Measurements from ENCODE around the gene SLIT1.

The SLIT1 gene

DNA sequence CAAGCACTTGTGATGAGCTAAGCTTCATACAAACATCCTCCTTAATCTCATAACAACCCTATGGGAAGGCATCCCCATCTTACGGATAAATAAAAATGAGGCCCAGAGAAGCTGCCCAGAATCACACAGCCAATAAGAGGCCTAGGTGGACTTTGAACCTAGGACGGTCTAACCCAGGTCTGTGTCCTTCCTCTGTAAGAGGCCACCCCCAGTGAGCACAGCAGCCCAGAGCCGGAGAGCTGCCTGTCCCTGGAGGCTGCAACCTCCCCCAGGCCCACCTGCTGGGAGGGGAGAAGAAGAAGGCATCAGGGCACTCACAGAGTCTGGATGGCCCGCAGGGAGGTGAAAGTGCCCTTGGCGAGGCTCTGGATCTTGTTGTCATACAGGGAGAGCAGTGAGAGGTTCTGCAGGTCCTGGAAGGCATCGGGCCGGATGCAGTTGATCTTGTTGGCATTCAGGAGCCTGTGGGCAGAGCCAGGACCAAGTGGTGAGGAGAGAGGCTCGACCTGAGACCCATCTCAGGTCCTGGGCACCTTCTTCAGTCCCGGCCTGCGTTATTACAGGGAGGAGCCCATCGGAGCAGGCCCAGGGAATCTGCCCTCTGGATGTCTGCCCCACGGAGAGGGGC, 129.6 kb downstream of the SLIT1 start:
- DNase-seq (ENCODE audit: low read depth): no peak
- H3K4me3 ChIP-seq (ENCODE audit: low read depth, low read length): no peak overlapping the region
- in situ Hi-C loops (cut with HindIII; ENCODE audit: low sequenced_read_pairs): no loop called here
- TF ChIP-seq, protein P1, sequence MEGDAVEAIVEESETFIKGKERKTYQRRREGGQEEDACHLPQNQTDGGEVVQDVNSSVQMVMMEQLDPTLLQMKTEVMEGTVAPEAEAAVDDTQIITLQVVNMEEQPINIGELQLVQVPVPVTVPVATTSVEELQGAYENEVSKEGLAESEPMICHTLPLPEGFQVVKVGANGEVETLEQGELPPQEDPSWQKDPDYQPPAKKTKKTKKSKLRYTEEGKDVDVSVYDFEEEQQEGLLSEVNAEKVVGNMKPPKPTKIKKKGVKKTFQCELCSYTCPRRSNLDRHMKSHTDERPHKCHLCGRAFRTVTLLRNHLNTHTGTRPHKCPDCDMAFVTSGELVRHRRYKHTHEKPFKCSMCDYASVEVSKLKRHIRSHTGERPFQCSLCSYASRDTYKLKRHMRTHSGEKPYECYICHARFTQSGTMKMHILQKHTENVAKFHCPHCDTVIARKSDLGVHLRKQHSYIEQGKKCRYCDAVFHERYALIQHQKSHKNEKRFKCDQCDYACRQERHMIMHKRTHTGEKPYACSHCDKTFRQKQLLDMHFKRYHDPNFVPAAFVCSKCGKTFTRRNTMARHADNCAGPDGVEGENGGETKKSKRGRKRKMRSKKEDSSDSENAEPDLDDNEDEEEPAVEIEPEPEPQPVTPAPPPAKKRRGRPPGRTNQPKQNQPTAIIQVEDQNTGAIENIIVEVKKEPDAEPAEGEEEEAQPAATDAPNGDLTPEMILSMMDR (IDR thresholded peaks at IDR 0.05; ENCODE audit: low read depth, low read length, missing control alignments): no peak

DNA sequence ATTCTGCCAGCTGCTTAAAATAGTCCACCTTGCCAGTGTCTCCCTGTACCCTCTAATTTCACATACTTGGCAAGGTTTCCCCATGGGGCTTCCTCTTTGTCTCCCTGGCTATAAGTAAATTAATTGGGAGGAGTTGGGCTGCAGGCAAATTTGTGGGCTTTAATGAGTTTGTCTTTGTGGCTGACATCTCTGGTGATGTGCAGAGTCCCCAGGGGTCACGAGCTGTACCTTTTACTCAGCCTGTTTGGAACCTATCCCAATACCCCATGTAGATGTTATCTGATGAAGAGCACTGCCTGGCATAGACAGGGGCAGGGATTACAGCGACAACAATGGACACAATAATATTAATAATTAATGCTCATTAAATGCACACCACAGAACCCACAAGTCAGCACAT, 132.5 kb downstream of the SLIT1 start:
- H3K4me3 ChIP-seq (ENCODE audit: low read depth, low read length): no peak overlapping the region
- TF ChIP-seq, protein P1 (IDR thresholded peaks at IDR 0.05; ENCODE audit: low read depth, low read length, missing control alignments): no peak
- in situ Hi-C loops (cut with HindIII; ENCODE audit: low sequenced_read_pairs): no loop called here
- no peak for DNase-seq (ENCODE audit: low read depth)

DNA sequence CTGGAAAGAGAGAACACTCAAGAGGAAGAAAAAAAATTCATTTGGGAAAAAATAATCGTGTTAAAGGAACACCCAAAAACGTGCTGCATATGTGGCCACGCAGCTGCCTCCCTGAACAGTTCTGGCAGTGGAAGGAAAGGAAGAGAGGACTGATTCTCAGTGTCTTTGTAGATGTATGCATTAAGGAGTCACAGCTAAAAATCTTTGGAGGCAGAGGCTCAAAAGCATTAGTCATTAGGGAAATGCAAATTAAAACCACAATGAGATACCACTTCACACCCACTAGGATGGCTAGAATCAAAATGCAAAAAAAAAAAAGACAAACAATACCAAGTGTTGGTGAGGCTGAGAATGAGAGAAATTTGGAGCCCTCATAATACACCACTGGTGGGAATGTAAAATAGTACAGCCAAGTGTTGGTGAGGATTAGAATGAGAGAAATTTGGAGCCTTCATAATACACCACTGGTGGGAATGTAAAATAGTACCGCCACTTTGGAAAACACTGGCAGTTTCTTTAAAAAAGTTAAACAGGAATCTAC, 134.7 kb downstream of the SLIT1 start:
- in situ Hi-C loops (cut with HindIII; ENCODE audit: low sequenced_read_pairs): no loop called here
- DNase-seq (ENCODE audit: low read depth): no peak
- no peak overlapping the region for H3K4me3 ChIP-seq (ENCODE audit: low read depth, low read length)
- TF ChIP-seq, protein P1 (IDR thresholded peaks at IDR 0.05; ENCODE audit: low read depth, low read length, missing control alignments): no peak

DNA sequence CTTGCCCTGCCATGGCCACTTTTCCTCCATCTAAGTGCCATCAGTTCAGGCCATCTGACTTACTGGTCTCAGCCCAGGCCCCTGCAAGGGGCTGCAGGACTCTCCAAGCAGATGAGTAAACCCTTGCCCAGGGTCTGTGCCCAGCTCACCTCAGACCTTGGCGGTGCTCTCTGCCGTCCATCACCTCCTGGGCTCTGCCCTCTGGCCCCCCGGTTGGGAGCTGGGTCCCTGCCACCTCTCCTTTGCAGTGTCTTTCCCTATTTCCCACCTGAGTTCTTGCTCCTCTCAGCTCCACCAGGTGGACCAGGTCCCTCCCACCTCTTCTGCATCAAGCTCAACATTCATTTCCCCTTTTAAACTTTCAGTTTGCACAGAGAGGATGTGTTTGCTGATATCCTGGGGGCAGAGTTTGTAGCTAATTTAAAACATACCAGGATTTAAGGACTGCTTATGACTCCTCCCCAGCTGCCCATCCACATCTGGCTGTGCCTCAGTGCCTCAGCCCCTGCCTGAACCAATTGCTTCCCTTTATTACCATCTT, 135.5 kb downstream of the SLIT1 start:
- no peak for DNase-seq (ENCODE audit: low read depth)
- TF ChIP-seq, protein P1 (IDR thresholded peaks at IDR 0.05; ENCODE audit: low read depth, low read length, missing control alignments): no peak
- in situ Hi-C loops (cut with HindIII; ENCODE audit: low sequenced_read_pairs): no loop called here
- no peak overlapping the region for H3K4me3 ChIP-seq (ENCODE audit: low read depth, low read length)

DNA sequence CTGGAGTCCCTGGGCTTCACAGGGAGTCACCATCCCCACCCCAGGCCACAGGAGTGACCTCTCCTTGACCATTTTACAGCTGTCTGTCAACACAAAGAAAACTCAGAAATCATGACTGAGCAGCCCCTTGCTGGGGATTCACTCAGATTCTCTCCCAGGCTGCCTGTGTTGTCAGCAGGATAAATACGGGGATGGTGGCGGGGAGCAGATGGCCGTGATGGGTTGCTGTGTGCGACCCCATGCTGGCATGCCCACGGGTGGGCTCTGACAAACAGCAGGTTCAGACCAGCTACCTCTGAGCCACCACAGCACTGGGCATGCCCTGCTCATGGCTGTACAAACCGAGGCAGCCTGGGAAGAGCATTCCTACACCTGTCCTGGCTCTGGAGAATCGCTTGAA, 136.1 kb downstream of the SLIT1 start:
- H3K4me3 ChIP-seq (ENCODE audit: low read depth, low read length): no peak overlapping the region
- TF ChIP-seq, protein P1 (IDR thresholded peaks at IDR 0.05; ENCODE audit: low read depth, low read length, missing control alignments): no peak
- in situ Hi-C loops (cut with HindIII; ENCODE audit: low sequenced_read_pairs): no loop called here
- DNase-seq (ENCODE audit: low read depth): no peak

DNA sequence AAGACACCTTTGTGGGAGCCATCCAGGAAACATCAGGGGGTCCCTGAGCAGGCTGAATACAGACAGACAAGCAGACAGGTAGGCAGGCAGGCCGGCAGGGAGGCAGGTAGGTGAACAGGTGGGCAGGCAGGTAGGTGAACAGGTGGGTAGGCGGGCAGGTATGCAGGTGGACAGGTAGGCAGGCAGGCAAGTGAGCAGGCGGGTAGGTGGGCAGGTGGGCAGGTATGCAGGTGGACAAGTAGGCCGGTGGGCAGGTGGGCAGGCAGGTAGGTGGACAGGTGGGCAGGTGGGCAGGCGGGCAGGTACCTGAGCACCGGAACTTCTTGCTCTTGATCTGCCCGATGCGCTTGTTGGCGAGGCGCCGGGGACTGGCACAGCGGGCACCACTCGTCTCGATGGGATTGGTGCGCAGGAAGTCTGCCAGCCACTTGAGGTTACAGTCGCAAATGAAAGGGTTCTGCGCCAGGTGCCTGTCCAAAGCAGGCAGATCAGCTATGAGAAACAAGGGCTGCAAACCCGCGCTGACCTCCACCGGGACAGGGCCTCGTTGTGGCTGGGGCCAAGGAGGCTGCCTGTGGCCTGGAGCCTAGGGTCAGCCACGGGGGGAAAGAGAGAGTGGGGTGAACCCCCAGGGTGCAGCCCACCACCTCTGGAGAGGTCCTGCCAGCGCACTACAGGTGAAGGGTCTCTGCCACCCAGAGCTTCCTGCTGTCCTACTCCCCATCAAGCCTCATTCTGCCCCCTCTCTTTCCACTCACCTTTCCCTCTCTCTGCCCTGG, 136.9 kb downstream of the SLIT1 start:
- H3K4me3 ChIP-seq (ENCODE audit: low read depth, low read length): no peak overlapping the region
- in situ Hi-C loops (cut with HindIII; ENCODE audit: low sequenced_read_pairs): no loop called here
- no peak for DNase-seq (ENCODE audit: low read depth)
- TF ChIP-seq, protein P1 (IDR thresholded peaks at IDR 0.05; ENCODE audit: low read depth, low read length, missing control alignments): no peak
